ENCODE results near the gene MTX1. TPM values are rescaled to one million over a fixed set of nuclear protein-coding genes. Genes with fewer than 3 reads are reported as not detected.
"Not testable (repeated sequence)": the region's sequence is repeated elsewhere in the genome, so short reads cannot be mapped to it uniquely, and the experiment has no call there.

Gene MTX1
- total and polyA plus RNA-seq, 2 of the 4 experiments (the other 2 are of a cell fraction), result 67.2 to 73.7 TPM

DNA sequence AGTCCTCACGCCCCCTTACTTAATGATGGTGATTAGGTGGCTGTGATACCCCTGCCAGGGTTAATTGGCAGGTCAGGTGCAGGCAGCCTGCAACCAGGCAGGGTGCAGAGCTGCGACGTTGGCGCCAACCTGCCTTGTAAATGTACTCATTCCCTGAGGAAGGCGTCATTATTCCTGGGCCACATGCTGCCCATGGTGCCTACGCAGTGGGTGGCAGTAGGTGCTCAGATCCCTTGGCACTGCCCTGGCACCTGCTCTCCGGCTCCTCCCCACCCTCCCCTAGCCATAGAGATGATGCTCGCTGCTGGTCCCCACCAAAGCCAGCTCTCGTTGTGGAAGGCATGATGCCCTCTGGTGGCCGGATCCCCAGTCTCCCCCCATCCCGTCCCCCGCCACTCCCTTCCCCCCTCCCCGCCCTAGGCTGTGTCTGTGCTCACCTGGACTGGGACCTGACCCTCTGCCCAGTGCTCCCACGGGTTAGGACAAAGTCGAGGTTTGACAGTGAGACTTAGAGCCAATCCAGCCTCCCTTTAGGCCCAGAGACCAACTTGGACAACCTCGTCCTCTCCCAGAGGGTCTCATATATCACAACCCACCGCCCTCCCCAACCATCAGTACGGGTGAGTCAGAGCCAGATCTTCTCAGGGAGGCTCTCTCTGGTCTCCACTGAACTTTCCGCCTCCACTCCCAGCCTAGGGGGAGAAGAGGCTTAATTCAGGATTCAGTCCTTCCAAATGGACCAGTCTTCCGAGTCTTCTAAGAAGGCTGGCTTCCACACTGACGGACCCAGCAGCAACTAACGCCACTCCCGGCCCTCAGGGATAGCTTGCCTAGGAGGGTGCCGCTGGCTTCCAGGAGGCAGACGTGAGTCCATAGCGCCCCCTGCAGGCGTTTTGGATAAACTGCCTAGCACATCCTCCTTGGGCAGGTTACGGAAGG is 41.1 kb upstream of the MTX1 start (continued):
- TF ChIP-seq, protein P1, sequence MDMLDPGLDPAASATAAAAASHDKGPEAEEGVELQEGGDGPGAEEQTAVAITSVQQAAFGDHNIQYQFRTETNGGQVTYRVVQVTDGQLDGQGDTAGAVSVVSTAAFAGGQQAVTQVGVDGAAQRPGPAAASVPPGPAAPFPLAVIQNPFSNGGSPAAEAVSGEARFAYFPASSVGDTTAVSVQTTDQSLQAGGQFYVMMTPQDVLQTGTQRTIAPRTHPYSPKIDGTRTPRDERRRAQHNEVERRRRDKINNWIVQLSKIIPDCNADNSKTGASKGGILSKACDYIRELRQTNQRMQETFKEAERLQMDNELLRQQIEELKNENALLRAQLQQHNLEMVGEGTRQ (IDR thresholded peaks at IDR 0.05; ENCODE audit: low read depth, low read length), result no peak

GRCh38 chr1:155168105-155168445 is 40.4 kb upstream of the MTX1 start:
- H3K4me1 ChIP-seq (ENCODE audit: control insufficient read depth, insufficient read depth, low read length); H3K56ac ChIP-seq (ENCODE audit: extremely low read depth, insufficient read depth, low read length); H3K4me2 ChIP-seq (ENCODE audit: low read depth, low read length); H3K9me1 ChIP-seq (ENCODE audit: insufficient read depth, low read length); H3K27ac ChIP-seq (ENCODE audit: insufficient read depth, low read length); H4K91ac ChIP-seq (ENCODE audit: insufficient read depth, low read depth, low read length); dilution Hi-C loops (cut with HindIII; ENCODE audit: low sequenced_read_pairs, unreplicated experiment); BruUV-seq (replicated peaks); ATAC-seq (ENCODE audit: low read depth); H3K18ac ChIP-seq (ENCODE audit: low read depth, low read length); H4K8ac ChIP-seq (ENCODE audit: low read depth in 2 of 2, low read length in 2 of 2); H2AK5ac ChIP-seq (ENCODE audit: low read depth, low read length); H2BK15ac ChIP-seq (ENCODE audit: low read depth, low read length); DNase-seq; H2AFZ ChIP-seq (replicated peaks; ENCODE audit: low read length, poor library complexity); H3K4me3 ChIP-seq (ENCODE audit: insufficient read depth, low read depth, low read length); H4K20me1 ChIP-seq (ENCODE audit: insufficient read depth, low read length); H3K27me3 ChIP-seq (ENCODE audit: control insufficient read depth, insufficient read depth, low read length); H2BK120ac ChIP-seq (ENCODE audit: low read depth, low read length); H2BK20ac ChIP-seq (ENCODE audit: low read depth, low read length); H3K9ac ChIP-seq (ENCODE audit: low read depth, low read length); H3K14ac ChIP-seq (replicated peaks; ENCODE audit: low read depth, low read length); H2AK9ac ChIP-seq (replicated peaks; ENCODE audit: low read depth, low read length, poor library complexity); intact Hi-C loops (cut with micrococcal nuclease); H3K23ac ChIP-seq (ENCODE audit: low read depth, low read length); H4K5ac ChIP-seq (ENCODE audit: low read depth, low read length); H2BK5ac ChIP-seq (ENCODE audit: low read depth, low read length, poor library complexity, severe bottlenecking); H3K4ac ChIP-seq (ENCODE audit: low read depth, low read length); POLR2A ChIA-PET (ENCODE audit: unreplicated experiment); H3K9me3 ChIP-seq (ENCODE audit: control insufficient read depth, insufficient read depth, low read length): not testable (repeated sequence)
- WGBS, 2 experiments (ENCODE audit: extremely low coverage in 2 of 2, insufficient read length in 1 of 2), result no CpG with 5 or more reads among the region's 4 CpGs
- in situ Hi-C loops (cut with MboI; ENCODE audit: low sequenced_read_pairs), result loop anchor here (5.0 kb wide), 1 partner anchor 76 kb away; no protein-coding TSS in a partner anchor
- peaks cover 16% of the 10 kb centered on the region for H3K36me3 ChIP-seq (ENCODE audit: control insufficient read depth, insufficient read depth, low read length)
- CTCF ChIA-PET, result interaction anchor here (0.8 to 3.1 kb wide), 8 partner anchors 25 to 683 kb away, joined by 3 to 18 read pairs (median 5); no protein-coding TSS in a partner anchor
- H3K79me1 ChIP-seq (ENCODE audit: low read depth in 1 of 2, low read length in 2 of 2), result peaks cover 0 to 22% of the 10 kb centered on the region in 2 experiments
